Epithelial cell of proximal tubule (primary cell): Measurements from ENCODE around the gene LARGE1. TPM values are rescaled to one million over a fixed set of nuclear protein-coding genes. Genes with fewer than 3 reads are reported as not detected.

Experiments
- DNase-seq: peaks from one replicate; pipeline ENCODE4 v3.0.0-alpha.2; 2011; ENCODE audit warnings: low read depth
- H3K4me3 ChIP-seq: 2 replicates; pipeline ENCODE4 v1.5.1; 2011; ENCODE audit warnings: low read depth, mild to moderate bottlenecking, low read length
- total RNA-seq: library from RNA; depleted of rRNA; stranded (reverse); fragments of >200 nt; gene quantifications from 2 replicates; pipeline ENCODE4 v1.2.3, GENCODE V29; 2015
- TF ChIP-seq, protein P1 (sequence below): conservative IDR thresholded peaks from 2 replicates; pipeline ENCODE4 v1.5.1; 2012; ENCODE audit warnings: low read depth, mild to moderate bottlenecking, low read length

The LARGE1 gene
- total RNA-seq, 1 donor from 2014 or later: 18.3 TPM

- no peak for DNase-seq
- TF ChIP-seq, protein P1, sequence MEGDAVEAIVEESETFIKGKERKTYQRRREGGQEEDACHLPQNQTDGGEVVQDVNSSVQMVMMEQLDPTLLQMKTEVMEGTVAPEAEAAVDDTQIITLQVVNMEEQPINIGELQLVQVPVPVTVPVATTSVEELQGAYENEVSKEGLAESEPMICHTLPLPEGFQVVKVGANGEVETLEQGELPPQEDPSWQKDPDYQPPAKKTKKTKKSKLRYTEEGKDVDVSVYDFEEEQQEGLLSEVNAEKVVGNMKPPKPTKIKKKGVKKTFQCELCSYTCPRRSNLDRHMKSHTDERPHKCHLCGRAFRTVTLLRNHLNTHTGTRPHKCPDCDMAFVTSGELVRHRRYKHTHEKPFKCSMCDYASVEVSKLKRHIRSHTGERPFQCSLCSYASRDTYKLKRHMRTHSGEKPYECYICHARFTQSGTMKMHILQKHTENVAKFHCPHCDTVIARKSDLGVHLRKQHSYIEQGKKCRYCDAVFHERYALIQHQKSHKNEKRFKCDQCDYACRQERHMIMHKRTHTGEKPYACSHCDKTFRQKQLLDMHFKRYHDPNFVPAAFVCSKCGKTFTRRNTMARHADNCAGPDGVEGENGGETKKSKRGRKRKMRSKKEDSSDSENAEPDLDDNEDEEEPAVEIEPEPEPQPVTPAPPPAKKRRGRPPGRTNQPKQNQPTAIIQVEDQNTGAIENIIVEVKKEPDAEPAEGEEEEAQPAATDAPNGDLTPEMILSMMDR: no peak
- no peak overlapping the region for H3K4me3 ChIP-seq
Measured at GRCh38 chr22:33593818-33594217, 326.5 kb downstream of the LARGE1 start.

- no peak overlapping the region for H3K4me3 ChIP-seq
- TF ChIP-seq, protein P1: no peak
- no peak for DNase-seq
Measured at GRCh38 chr22:33591946-33592345, 328.3 kb downstream of the LARGE1 start.

GRCh38 chr22:33589297-33589696, 331.0 kb downstream of the LARGE1 start:
- TF ChIP-seq, protein P1: no peak
- no peak for DNase-seq
- H3K4me3 ChIP-seq: no peak overlapping the region

DNA sequence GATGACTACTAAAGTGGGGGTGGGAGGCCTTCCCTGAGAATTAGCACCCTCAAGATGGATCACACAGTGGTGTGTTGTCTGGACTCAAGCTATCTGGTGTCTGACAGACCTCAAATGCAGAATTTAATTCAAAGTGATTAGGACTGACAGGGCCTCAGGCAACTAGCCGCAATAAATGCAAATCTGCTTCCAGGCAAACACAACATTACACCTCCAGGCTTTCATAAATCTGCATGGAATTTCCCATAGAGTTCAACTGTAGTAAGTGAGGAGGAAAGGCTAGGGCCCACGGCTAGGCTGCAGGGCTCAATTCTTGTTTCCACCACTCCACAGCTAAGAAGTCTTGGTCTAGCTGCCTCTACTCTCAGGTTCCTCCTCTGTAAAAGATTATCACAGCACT, 331.4 kb downstream of the LARGE1 start:
- DNase-seq: no peak
- TF ChIP-seq, protein P1: no peak
- no peak overlapping the region for H3K4me3 ChIP-seq

DNA sequence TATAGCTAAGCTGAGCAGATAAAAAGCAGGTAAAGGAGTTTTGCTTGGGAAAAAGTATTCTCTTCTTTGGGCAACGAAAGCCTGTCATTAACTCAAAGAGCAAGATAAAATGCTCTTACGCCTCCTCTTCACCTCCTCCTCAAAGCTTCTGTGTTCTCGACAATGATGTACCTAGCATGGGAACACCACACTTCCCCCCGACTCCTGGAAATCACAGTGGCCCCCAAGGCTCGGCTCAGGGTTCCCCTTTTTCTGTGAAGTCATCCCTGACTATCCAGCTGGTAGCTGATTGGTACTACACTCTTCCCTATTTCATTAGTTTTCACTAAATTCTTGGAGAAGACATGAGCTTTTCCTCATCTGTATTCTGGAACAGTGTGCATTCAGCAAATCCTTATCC, 336.1 kb downstream of the LARGE1 start:
- DNase-seq: no peak
- no peak overlapping the region for H3K4me3 ChIP-seq
- TF ChIP-seq, protein P1: no peak

- no peak for DNase-seq
- no peak overlapping the region for H3K4me3 ChIP-seq
- TF ChIP-seq, protein P1: no peak
Measured at GRCh38 chr22:33582822-33583400, 337.4 kb downstream of the LARGE1 start.

DNA sequence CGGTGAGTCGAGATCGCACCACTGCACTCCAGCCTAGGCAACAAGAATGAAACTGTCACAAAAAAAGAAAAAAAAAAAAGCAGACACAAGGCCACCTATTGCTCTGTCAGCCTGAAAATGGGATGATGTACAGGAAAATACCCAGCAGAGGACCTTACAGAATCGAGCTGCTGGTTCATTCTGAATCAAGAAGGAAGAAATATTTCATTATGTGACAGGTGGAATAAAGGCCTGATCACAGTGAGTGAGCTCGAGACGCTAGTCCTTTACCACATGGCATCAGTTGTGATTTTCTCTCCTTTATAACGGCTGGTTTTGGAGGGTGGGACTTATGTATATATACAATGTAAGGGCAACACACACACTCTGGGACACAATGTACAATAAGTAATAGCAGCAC, 340.0 kb downstream of the LARGE1 start:
- no peak overlapping the region for H3K4me3 ChIP-seq
- TF ChIP-seq, protein P1: no peak
- DNase-seq: no peak
